ENCODE measurements around the gene SLC9A5. TPM values are rescaled to one million over a fixed set of nuclear protein-coding genes. Genes with fewer than 3 reads are reported as not detected.
A peak's percentile ranks its signal among the peaks of the same experiment; 100 is the strongest.

Gene SLC9A5
- total and polyA plus RNA-seq, 4 donors = 1.4 to 9.1 (median 3.9) TPM

GRCh38 chr16:67279296-67280089, 30.7 kb downstream of the SLC9A5 start, which contains the start of gene PLEKHG4:
PLEKHG4 (plus strand) TSS chr16:67279532; CDS start chr16:67280045, 513 bp downstream.
- peak in 2 of 6 donors; percentile 35 to 69 for DNase-seq (ENCODE audit: low read depth in 4 of 6, low spot score in 6 of 6)
- H3K27ac ChIP-seq (ENCODE audit: low read depth, low read length) = no peak within 1 kb of the TSS
- 20% methylated on average over 79 of the region's 83 CpGs for WGBS (ENCODE audit: insufficient coverage)

DNA sequence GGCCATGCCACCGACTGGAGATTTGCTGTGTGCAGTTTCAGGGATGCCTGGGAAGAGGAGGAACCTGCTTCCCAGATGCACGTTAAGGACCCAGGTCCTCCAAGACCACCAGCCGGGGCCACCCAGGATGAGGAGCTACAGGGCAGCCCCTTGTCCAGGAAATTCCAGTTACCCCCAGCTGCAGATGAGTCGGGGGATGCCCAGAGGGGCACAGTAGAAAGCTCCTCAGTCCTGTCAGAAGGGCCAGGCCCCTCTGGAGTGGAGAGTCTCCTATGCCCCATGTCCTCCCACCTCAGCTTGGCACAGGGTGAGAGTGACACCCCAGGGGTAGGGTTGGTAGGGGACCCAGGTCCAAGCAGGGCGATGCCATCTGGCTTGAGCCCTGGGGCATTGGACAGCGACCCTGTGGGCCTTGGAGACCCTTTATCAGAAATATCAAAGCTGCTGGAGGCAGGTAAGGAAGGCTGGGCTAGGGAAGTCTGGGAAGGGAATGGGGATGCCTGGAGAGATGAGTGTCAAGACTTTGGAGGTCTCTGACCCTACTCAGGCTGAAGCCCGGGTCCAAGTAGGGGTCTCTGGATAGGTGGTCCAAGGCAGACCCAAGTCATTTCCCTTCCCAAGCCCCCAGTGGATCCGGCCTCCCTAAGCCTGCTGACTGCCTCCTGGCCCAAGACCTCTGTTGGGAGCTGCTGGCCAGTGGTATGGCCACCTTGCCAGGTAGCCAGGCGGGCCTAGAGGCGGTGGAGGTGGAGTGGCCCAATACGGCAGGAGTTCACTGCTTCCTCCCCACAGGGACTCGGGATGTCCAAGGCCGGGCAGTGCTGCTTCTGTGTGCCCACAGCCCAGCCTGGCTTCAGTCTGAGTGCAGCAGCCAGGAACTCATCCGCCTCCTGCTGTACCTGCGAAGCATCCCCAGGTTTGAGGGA, 31.6 kb downstream of the SLC9A5 start:
- H3K4me3 ChIP-seq (ENCODE audit: low read depth, low read length) = no peak overlapping the region
- H3K27ac ChIP-seq (ENCODE audit: low read depth, low read length) = no peak overlapping the region
- no peak for DNase-seq (ENCODE audit: low read depth in 4 of 6, low spot score in 6 of 6)
- H3K27me3 ChIP-seq (ENCODE audit: control insufficient read depth, insufficient read depth, low read length) = peaks cover 5% of the 10 kb centered on the region
- peaks cover 13% of the 10 kb centered on the region for H3K4me1 ChIP-seq (ENCODE audit: control insufficient read depth, insufficient read depth, low read length)
- 93% methylated on average over 13 of the region's 15 CpGs for WGBS (ENCODE audit: insufficient coverage)
- H3K9me3 ChIP-seq (ENCODE audit: control insufficient read depth, insufficient read depth, low read length) = no peaks in the 10 kb centered on the region
- H3K36me3 ChIP-seq (ENCODE audit: control insufficient read depth, insufficient read depth, low read length) = peaks cover 11% of the 10 kb centered on the region

More at GRCh38 chr16:67279296-67280089, 30.7 kb downstream of the SLC9A5 start, which contains the start of gene PLEKHG4:
- Histone ChIP-seq H3K9me3 (ENCODE audit: control insufficient read depth, insufficient read depth, low read length) (no peaks in the 10 kb centered on the region), H3K36me3 (ENCODE audit: control insufficient read depth, insufficient read depth, low read length) (peaks cover 6% of the 10 kb centered on the region), H3K4me1 (ENCODE audit: control insufficient read depth, insufficient read depth, low read length) (peaks cover 10% of the 10 kb centered on the region), H3K4me3 (ENCODE audit: low read depth, low read length) (peak within 1 kb of the TSS; percentile 35), H3K27me3 (ENCODE audit: control insufficient read depth, insufficient read depth, low read length) (peaks cover 5% of the 10 kb centered on the region)

DNA sequence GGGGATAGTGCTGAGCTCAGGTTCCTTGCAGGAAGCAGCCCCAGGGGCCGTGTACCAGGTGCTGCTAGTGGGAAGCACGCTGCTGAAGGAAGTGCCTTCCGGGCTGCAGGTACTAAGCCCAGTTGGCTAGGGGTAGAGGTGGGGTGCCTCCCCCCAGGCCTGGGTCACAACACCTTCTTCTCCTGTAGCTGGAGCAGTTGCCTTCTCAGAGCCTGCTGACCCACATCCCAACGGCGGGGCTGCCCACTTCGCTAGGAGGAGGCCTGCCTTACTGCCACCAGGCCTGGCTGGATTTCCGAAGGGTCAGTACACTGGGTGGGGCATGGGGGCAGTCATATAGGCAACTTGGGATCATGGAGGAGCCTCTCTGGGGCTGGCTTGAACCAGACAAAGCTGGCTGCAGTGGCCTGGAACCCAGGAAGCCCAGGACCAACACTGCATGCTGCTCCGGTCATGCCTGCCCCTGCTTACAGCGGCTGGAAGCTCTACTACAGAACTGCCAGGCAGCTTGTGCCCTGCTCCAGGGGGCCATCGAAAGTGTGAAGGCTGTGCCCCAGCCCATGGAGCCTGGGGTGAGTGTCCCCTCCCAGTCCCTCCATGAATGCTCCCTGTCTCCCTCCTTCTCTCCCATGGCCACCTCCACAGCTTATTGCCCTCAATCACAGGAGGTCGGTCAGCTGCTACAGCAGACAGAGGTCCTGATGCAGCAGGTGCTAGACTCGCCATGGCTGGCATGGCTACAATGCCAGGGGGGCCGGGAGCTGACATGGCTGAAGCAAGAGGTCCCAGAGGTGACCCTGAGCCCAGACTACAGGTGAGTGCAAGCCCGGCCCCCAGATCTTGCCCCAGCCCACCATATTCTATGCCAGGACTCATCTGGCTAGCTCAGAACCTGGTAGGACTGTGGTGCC, 33.0 kb downstream of the SLC9A5 start:
- H3K27ac ChIP-seq (ENCODE audit: low read depth, low read length) = no peak overlapping the region
- peaks cover 13% of the 10 kb centered on the region for H3K4me1 ChIP-seq (ENCODE audit: control insufficient read depth, insufficient read depth, low read length)
- DNase-seq (ENCODE audit: low read depth in 4 of 6, low spot score in 6 of 6) = no peak
- peaks cover 5% of the 10 kb centered on the region for H3K27me3 ChIP-seq (ENCODE audit: control insufficient read depth, insufficient read depth, low read length)
- 95% methylated on average over 12 of the region's 14 CpGs for WGBS (ENCODE audit: insufficient coverage)
- H3K9me3 ChIP-seq (ENCODE audit: control insufficient read depth, insufficient read depth, low read length) = no peaks in the 10 kb centered on the region
- no peak overlapping the region for H3K4me3 ChIP-seq (ENCODE audit: low read depth, low read length)
- H3K36me3 ChIP-seq (ENCODE audit: control insufficient read depth, insufficient read depth, low read length) = peaks cover 21% of the 10 kb centered on the region

- H3K27me3 ChIP-seq (ENCODE audit: control insufficient read depth, insufficient read depth, low read length) = peaks cover 5% of the 10 kb centered on the region
- no peak overlapping the region for H3K27ac ChIP-seq (ENCODE audit: low read depth, low read length)
- H3K4me3 ChIP-seq (ENCODE audit: low read depth, low read length) = no peak overlapping the region
- DNase-seq (ENCODE audit: low read depth in 4 of 6, low spot score in 6 of 6) = no peak
- WGBS (ENCODE audit: insufficient coverage) = 98% methylated on average over 10 of the region's 10 CpGs
- peaks cover 24% of the 10 kb centered on the region for H3K36me3 ChIP-seq (ENCODE audit: control insufficient read depth, insufficient read depth, low read length)
- H3K4me1 ChIP-seq (ENCODE audit: control insufficient read depth, insufficient read depth, low read length) = peaks cover 13% of the 10 kb centered on the region
- H3K9me3 ChIP-seq (ENCODE audit: control insufficient read depth, insufficient read depth, low read length) = no peaks in the 10 kb centered on the region
Measured at GRCh38 chr16:67282447-67282805, 33.6 kb downstream of the SLC9A5 start.

DNA sequence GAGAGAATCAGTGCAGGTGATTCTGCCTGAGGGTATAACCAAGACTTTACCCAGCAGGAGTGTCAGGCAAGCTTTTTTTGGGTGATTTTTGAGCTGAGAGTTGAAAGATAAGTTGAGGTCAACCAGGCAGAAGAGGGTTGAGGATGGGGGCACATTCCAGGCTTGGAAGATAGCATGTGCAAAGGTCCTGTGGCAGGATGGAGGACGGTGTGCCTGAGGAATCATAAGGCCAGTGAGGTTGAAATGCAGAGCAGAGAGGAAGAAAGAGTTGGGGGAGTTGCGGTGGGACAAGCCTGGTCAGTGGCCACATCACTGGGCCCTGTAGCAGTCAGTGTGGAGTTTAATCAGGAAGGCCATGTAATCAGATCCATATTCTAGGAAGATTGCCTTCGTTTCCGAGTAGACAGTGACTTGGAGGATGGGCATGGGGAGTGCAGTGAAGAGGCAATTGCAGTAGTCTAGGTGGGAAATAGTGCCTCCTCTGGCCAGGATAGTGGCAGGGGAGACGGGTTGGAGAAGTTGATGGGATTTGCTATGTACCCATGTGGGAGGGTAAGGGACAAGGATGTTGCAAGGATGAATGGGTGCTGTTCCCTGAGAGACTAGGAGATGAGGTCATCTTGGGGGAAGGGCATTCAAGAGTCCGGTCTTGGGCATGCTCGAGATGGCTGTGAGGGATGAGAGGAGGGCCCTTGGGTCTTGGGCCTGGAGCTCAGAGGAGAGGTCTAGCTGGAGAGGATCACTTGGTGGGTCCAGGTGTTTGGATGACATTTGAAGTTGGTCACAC, 34.5 kb downstream of the SLC9A5 start:
- Histone ChIP-seq H3K27me3 (ENCODE audit: control insufficient read depth, insufficient read depth, low read length) (peaks cover 5% of the 10 kb centered on the region), H3K36me3 (ENCODE audit: control insufficient read depth, insufficient read depth, low read length) (peaks cover 28% of the 10 kb centered on the region), H3K4me1 (ENCODE audit: control insufficient read depth, insufficient read depth, low read length) (peaks cover 13% of the 10 kb centered on the region), H3K4me3 (ENCODE audit: low read depth, low read length) (no peak overlapping the region), H3K27ac (ENCODE audit: low read depth, low read length) (no peak overlapping the region), H3K9me3 (ENCODE audit: control insufficient read depth, insufficient read depth, low read length) (no peaks in the 10 kb centered on the region)
- 87% methylated on average over 7 of the region's 7 CpGs for WGBS (ENCODE audit: insufficient coverage)
- no peak for DNase-seq (ENCODE audit: low read depth in 4 of 6, low spot score in 6 of 6)

DNA sequence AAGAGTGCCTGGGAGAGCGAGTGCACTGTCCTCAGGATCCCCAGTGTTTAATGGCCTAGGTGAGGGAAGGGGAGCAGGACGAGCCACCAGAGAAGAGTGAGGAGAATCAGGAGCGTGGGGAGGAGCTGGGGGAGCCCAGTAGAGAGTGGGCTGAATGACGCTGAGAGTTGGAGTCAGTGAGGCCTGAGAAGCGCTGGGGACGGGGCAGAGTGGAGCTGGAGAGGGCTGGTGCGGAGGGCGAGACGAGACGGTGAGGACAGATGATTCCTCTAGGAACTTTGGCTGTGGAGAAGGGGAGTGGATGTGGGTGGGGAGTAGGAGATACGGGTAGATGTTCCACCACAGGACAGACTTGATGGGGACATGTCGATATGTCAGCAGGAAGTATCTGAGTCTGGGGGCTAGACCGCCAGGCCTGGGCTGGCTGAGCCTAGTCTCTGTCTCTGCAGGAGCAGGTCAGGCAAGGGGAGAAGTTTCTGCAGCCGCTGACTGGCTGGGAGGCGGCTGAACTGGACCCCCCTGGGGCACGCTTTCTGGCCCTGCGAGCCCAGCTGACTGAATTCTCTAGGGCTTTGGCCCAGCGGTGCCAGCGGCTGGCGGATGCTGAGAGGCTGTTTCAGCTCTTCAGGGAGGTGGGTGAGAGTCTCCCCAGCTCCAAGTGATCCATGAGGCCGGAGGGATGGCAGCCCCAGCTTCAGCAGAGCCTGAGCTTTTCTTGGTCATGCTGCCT, 35.2 kb downstream of the SLC9A5 start:
- Histone ChIP-seq H3K4me1 (ENCODE audit: control insufficient read depth, insufficient read depth, low read length) (peaks cover 7% of the 10 kb centered on the region), H3K27me3 (ENCODE audit: control insufficient read depth, insufficient read depth, low read length) (no peaks in the 10 kb centered on the region), H3K9me3 (ENCODE audit: control insufficient read depth, insufficient read depth, low read length) (no peaks in the 10 kb centered on the region), H3K27ac (ENCODE audit: low read depth, low read length) (no peak overlapping the region), H3K4me3 (ENCODE audit: low read depth, low read length) (no peak overlapping the region), H3K36me3 (ENCODE audit: control insufficient read depth, insufficient read depth, low read length) (peaks cover 29% of the 10 kb centered on the region)
- DNase-seq (ENCODE audit: low read depth in 4 of 6, low spot score in 6 of 6) = no peak
- WGBS (ENCODE audit: insufficient coverage) = 92% methylated on average over 21 of the region's 21 CpGs

DNA sequence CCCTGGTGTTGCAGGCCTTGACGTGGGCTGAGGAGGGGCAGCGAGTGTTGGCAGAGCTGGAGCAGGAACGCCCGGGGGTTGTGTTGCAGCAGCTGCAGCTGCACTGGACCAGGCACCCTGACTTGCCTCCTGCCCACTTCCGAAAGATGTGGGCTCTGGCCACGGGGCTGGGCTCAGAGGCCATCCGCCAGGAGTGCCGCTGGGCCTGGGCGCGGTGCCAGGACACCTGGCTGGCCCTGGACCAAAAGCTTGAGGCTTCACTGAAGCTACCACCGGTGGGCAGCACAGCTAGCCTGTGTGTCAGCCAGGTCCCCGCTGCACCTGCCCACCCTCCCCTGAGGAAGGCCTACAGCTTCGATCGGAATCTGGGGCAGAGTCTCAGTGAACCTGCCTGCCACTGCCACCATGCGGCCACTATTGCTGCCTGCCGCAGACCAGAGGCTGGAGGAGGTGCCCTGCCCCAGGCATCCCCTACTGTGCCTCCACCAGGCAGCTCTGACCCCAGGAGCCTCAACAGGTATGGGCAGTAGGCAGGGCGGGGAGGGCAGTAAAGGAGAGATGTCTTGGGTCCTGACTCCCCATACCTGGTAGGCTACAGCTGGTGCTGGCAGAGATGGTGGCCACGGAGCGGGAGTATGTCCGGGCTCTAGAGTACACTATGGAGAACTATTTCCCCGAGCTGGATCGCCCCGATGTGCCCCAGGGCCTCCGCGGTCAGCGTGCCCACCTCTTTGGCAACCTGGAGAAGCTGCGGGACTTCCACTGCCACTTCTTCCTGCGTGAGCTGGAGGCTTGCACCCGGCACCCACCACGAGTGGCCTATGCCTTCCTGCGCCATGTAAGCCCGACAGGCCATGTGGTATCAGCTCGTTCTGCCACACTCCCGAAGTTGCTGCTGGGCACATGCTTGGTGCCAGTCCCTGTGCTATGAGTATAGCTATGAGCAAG, 36.2 kb downstream of the SLC9A5 start:
- peaks cover 7% of the 10 kb centered on the region for H3K4me1 ChIP-seq (ENCODE audit: control insufficient read depth, insufficient read depth, low read length)
- peak in 2 of 6 donors; percentile 22 to 47 for DNase-seq (ENCODE audit: low read depth in 4 of 6, low spot score in 6 of 6)
- WGBS (ENCODE audit: insufficient coverage) = 71% methylated on average over 34 of the region's 34 CpGs
- no peak overlapping the region for H3K27ac ChIP-seq (ENCODE audit: low read depth, low read length)
- no peak overlapping the region for H3K4me3 ChIP-seq (ENCODE audit: low read depth, low read length)
- no peaks in the 10 kb centered on the region for H3K9me3 ChIP-seq (ENCODE audit: control insufficient read depth, insufficient read depth, low read length)
- peaks cover 29% of the 10 kb centered on the region for H3K36me3 ChIP-seq (ENCODE audit: control insufficient read depth, insufficient read depth, low read length)
- H3K27me3 ChIP-seq (ENCODE audit: control insufficient read depth, insufficient read depth, low read length) = no peaks in the 10 kb centered on the region
